Upper lobe of left lung (tissue), 4 donors: ENCODE measurements around the gene MSH3.

ENCODE experiments used
- CTCF ChIP-seq, 6 experiments: fragments of 450-650 bp in 4 of 6; fragments of 200-600 bp in 2 of 6; sonication (generic) in 2 of 6; IDR thresholded peaks; one replicate each; pipeline ENCODE4 v1.5.1; 2016 to 2019; ENCODE audit warnings: antibody characterized with exemption in 6 of 6
- POLR2A ChIP-seq, 4 donors: fragments of 450-650 bp; IDR thresholded peaks; one replicate each; pipeline ENCODE4 v1.5.1; 2016 to 2017; ENCODE audit warnings: antibody characterized with exemption in 4 of 4, mild to moderate bottlenecking in 2 of 4

- TF ChIP-seq CTCF (IDR thresholded peaks at IDR 0.05) = no peak
- TF ChIP-seq POLR2A (IDR thresholded peaks at IDR 0.05) = no peak
These were observed 106.2 kb downstream of the MSH3 start for GRCh38 chr5:80760680-80761079.
